GM12878 (cell line): ENCODE results near the gene PLA2G4A. TPM values are rescaled to one million over a fixed set of nuclear protein-coding genes. Genes with fewer than 3 reads are reported as not detected.
A peak's percentile ranks its signal among the peaks of the same experiment; 100 is the strongest.

Experiments used
- ATAC-seq: fragments of 200-7000 bp; cut with Tn5 transposase; 3 replicates; pipeline ENCODE4 v1.9.1; 2020; ENCODE audit warnings: mild to moderate bottlenecking, moderate library complexity
- BruUV-seq: library from RNA; stranded (reverse); fragments of 400-500 nt; replicated peaks from 2 replicates; lab custom pipeline; 2021; lab: Mats Ljungman, UMichigan
- CTCF ChIA-PET: fragments of 300-600 bp; sonication (Branson Sonifier 250); formaldehyde crosslinking; extraction: SDS; loops from one replicate; lab custom pipeline; 2021; ENCODE audit warnings: inconsistent platforms; lab: Yijun Ruan, JAX
- POLR2A ChIA-PET: fragments of 350-600 bp; formaldehyde crosslinking; extraction: SDS; loops from one replicate; lab custom pipeline; 2021; ENCODE audit warnings: inconsistent platforms; lab: Charles Lee
- RAD21 ChIA-PET: fragments of 300-600 bp; sonication (Branson Sonifier 250); formaldehyde crosslinking; loops from one replicate; lab custom pipeline; 2023; ENCODE audit warnings: antibody characterized with exemption; ENCODE audit not compliant: unreplicated experiment; lab: Charles Lee
- SMC1A ChIA-PET: fragments of 300-600 bp; sonication (Branson Sonifier 250); formaldehyde crosslinking; loops from one replicate; lab custom pipeline; 2023; ENCODE audit not compliant: unreplicated experiment, uncharacterized antibody; lab: Charles Lee
- DNase-seq: peaks from one replicate; pipeline ENCODE4 v3.0.0-alpha.2; 2011; ENCODE audit warnings: low read depth, low spot score
- FAIRE-seq: peaks from 3 replicates; lab custom pipeline; 2011; peaks lifted over from hg19 to GRCh38; lab: Jason Lieb, UNC
- H2AFZ ChIP-seq: 2 replicates; pipeline ENCODE4 v1.6.0; 2011; ENCODE audit warnings: low read depth, low read length, control low read depth; ENCODE audit not compliant: control insufficient read depth
- H3K27ac ChIP-seq: 2 replicates; pipeline ENCODE4 v1.5.1; 2011; ENCODE audit warnings: control low read depth; ENCODE audit not compliant: control insufficient read depth, insufficient read depth
- H3K27me3 ChIP-seq, 2 experiments: replicated peaks in 1 of 2; 2 replicates each; pipeline versions ENCODE4 v1.6.0 to v1.6.1; 2011; ENCODE audit warnings: low read length in 1 of 2; ENCODE audit not compliant: control insufficient read depth in 2 of 2, insufficient read depth in 2 of 2
- H3K36me3 ChIP-seq, 2 experiments: 2 replicates each; pipeline ENCODE4 v1.5.1; 2011; ENCODE audit warnings: low read length in 1 of 2; ENCODE audit not compliant: control insufficient read depth in 2 of 2, insufficient read depth in 2 of 2
- H3K4me1 ChIP-seq: 2 replicates; pipeline ENCODE4 v1.6.1; 2011; ENCODE audit warnings: mild to moderate bottlenecking, low read length, moderate library complexity, mixed read lengths; ENCODE audit not compliant: control insufficient read depth, insufficient read depth
- H3K4me2 ChIP-seq: 2 replicates; pipeline ENCODE4 v1.6.0; 2011; ENCODE audit warnings: control low read depth; ENCODE audit not compliant: control insufficient read depth, insufficient read depth
- H3K4me3 ChIP-seq: fragments of 200-600 bp; sonication (generic); 2 replicates; pipeline ENCODE4 v1.5.1; 2016
- H3K79me2 ChIP-seq: 2 replicates; pipeline ENCODE4 v1.6.0; 2011; ENCODE audit warnings: low read length; ENCODE audit not compliant: control insufficient read depth, insufficient read depth
- H3K9ac ChIP-seq: 2 replicates; pipeline ENCODE4 v1.8.0; 2011; ENCODE audit warnings: low read length, control low read depth, mixed read lengths; ENCODE audit not compliant: control insufficient read depth, insufficient read depth
- H3K9me3 ChIP-seq: replicated peaks from 3 replicates; pipeline ENCODE4 v1.5.1; 2011; ENCODE audit warnings: mild to moderate bottlenecking, low read length; ENCODE audit not compliant: control insufficient read depth, insufficient read depth
- H4K20me1 ChIP-seq: 2 replicates; pipeline ENCODE4 v1.6.0; 2011; ENCODE audit not compliant: control insufficient read depth, insufficient read depth
- ATF7 ChIP-seq: fragments of 450-650 bp; IDR thresholded peaks from 2 replicates; pipeline ENCODE4 v1.6.1; 2016; ENCODE audit warnings: low read depth, mild to moderate bottlenecking
- BRCA1 ChIP-seq: IDR thresholded peaks from 2 replicates; pipeline ENCODE4 v1.6.1; 2011; ENCODE audit warnings: low read depth, low read length, improper control_type of control experiment
- CTCF ChIP-seq, 3 experiments: IDR thresholded peaks in 2 of 3; conservative IDR thresholded peaks in 1 of 3; 2 replicates each; pipeline ENCODE4 v1.5.1; 2011; ENCODE audit warnings: low read depth in 3 of 3, low read length in 3 of 3, mild to moderate bottlenecking in 3 of 3, control low read depth in 2 of 3, moderate library complexity in 2 of 3, inconsistent platforms in 1 of 3, mixed read lengths in 1 of 3; ENCODE audit not compliant: control insufficient read depth in 2 of 3, insufficient read depth in 1 of 3; ENCODE audit errors: extremely low read depth in 1 of 3
- ELK1 ChIP-seq: IDR thresholded peaks from 2 replicates; pipeline ENCODE4 v1.6.1; 2012; ENCODE audit warnings: low read depth, low read length, improper control_type of control experiment
- GATAD2B ChIP-seq: fragments of 450-650 bp; conservative IDR thresholded peaks from 2 replicates; pipeline ENCODE4 v1.6.1; 2017; ENCODE audit warnings: low read depth, mild to moderate bottlenecking, moderate library complexity
- HDAC6 ChIP-seq: fragments of 200-600 bp; sonication (generic); IDR thresholded peaks from one replicate; pipeline ENCODE4 v1.8.0; 2017; ENCODE audit warnings: antibody characterized with exemption; ENCODE audit not compliant: unreplicated experiment
- RAD21 ChIP-seq: IDR thresholded peaks from 2 replicates; pipeline ENCODE4 v1.6.1; 2011; ENCODE audit warnings: mild to moderate bottlenecking, low read depth, low read length, moderate library complexity; ENCODE audit not compliant: insufficient read depth
- RB1 ChIP-seq: fragments of 450-650 bp; formaldehyde crosslinking; IDR thresholded peaks from 2 replicates; pipeline ENCODE4 v1.6.1; 2017; ENCODE audit warnings: mild to moderate bottlenecking, borderline replicate concordance
- SMC3 ChIP-seq: IDR thresholded peaks from 2 replicates; pipeline ENCODE4 v1.6.1; 2011; ENCODE audit warnings: low read length, improper control_type of control experiment, borderline replicate concordance
- TCF3 ChIP-seq: IDR thresholded peaks from 2 replicates; pipeline ENCODE4 v1.6.1; 2012; ENCODE audit warnings: low read depth, mild to moderate bottlenecking, low read length, borderline replicate concordance; ENCODE audit not compliant: insufficient read depth
- WGBS: methylation state at CpG from one replicate; pipeline ENCODE4 v1.1.6; 2016; ENCODE audit warnings: low lambda C conversion rate; ENCODE audit not compliant: insufficient replicate concordance, insufficient coverage; ENCODE audit errors: missing lambda C conversion rate; 5-methylcytosine and 5-hydroxymethylcytosine counted together
- in situ Hi-C: fragments of 300-500 bp; cut with MboI; formaldehyde crosslinking; loops from 9 replicates; pipeline ENCODE4 v1.14.3; 2018; ENCODE audit warnings: mixed read lengths
- intact Hi-C: fragments of 100-400 bp; cut with micrococcal nuclease; formaldehyde crosslinking; loops from one replicate; pipeline ENCODE4 v1.14.2; 2022; ENCODE audit not compliant: unreplicated experiment
- polyA plus RNA-seq, 11 experiments: library from polyadenylated mRNA; depleted of rRNA in 4 of 11; unstranded in 6 of 11; stranded (reverse) in 5 of 11; fragments of >200 nt; fragmentation: Nextera tagmentation in 4 of 11; fragmentation: Illumina TruSeq in 1 of 11; extraction: Ambion mirVana in 4 of 11; extraction: Trizol in 1 of 11; gene quantifications; 1 replicate in 1 of 11; 2 replicates in 10 of 11; pipeline versions ENCODE4 v1.2.1 to v1.2.3, GENCODE V29; 2011 to 2016; ENCODE audit warnings: inconsistent platforms in 2 of 11, missing spikeins in 2 of 11, low read depth in 1 of 11
- total RNA-seq, 4 experiments: library from RNA; depleted of rRNA in 3 of 4; stranded (reverse); fragments of >200 nt in 3 of 4; fragmentation: Illumina TruSeq in 1 of 4; extraction: Trizol in 1 of 4; gene quantifications; 2 replicates each; pipeline versions ENCODE4 v1.2.1 to v1.2.3, GENCODE V29; 2013 to 2021
- TF ChIP-seq, protein P1 (sequence below): IDR thresholded peaks from 2 replicates; pipeline ENCODE4 v1.6.1; 2011; ENCODE audit warnings: borderline replicate concordance, low read depth, mild to moderate bottlenecking, moderate library complexity, low read length; ENCODE audit not compliant: insufficient read depth, poor library complexity, severe bottlenecking

The PLA2G4A gene
- total and polyA plus RNA-seq, 10 of the 15 experiments (the other 5 are each of a cell fraction or from before 2014, with no cell fraction given) = 0.70 to 3.3 (median 1.5) TPM; not detected in 1

GRCh38 chr1:186806477-186806876, 22.3 kb upstream of the PLA2G4A start:
- Histone ChIP-seq H3K9ac (no peak overlapping the region), H3K9me3 (no peaks in the 10 kb centered on the region), H3K4me1 (peaks cover 3% of the 10 kb centered on the region), H3K4me3 (no peak overlapping the region), H2AFZ (no peak overlapping the region), H3K4me2 (no peak overlapping the region), H3K27ac (no peak overlapping the region), H3K79me2 (no peaks in the 10 kb centered on the region), H3K27me3 (no peaks in the 10 kb centered on the region), H4K20me1 (no peaks in the 10 kb centered on the region), H3K36me3 (no peaks in the 10 kb centered on the region)
- no peak for TF ChIP-seq RB1
- TF ChIP-seq BRCA1 = no peak
- no peak for TF ChIP-seq HDAC6
- TF ChIP-seq ATF7 = no peak
- no peak for TF ChIP-seq TCF3
- TF ChIP-seq CTCF (IDR thresholded peaks at IDR 0.05 in 2 of 3, conservative IDR thresholded peaks at IDR 0.05 in 1 of 3; ENCODE audit: control insufficient read depth in 2 of 3, extremely low read depth in 1 of 3, insufficient read depth in 1 of 3, low read depth in 3 of 3, low read length in 3 of 3) = peak; percentile 25 to 55 (median 49); a peak in 5 of 6 replicates
- peak; percentile 73 for TF ChIP-seq RAD21
- peak; percentile 68; the same call in 1 of the 2 replicates for TF ChIP-seq SMC3
- TF ChIP-seq, protein P1, sequence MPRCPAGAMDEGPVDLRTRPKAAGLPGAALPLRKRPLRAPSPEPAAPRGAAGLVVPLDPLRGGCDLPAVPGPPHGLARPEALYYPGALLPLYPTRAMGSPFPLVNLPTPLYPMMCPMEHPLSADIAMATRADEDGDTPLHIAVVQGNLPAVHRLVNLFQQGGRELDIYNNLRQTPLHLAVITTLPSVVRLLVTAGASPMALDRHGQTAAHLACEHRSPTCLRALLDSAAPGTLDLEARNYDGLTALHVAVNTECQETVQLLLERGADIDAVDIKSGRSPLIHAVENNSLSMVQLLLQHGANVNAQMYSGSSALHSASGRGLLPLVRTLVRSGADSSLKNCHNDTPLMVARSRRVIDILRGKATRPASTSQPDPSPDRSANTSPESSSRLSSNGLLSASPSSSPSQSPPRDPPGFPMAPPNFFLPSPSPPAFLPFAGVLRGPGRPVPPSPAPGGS = no peak
- TF ChIP-seq GATAD2B = no peak
- TF ChIP-seq ELK1 = no peak
- ChIA-PET SMC1A (interaction anchor here (1.0 to 1.5 kb wide), 5 partner anchors 11 to 324 kb away, joined by 3 to 6 read pairs (median 3); no protein-coding TSS in a partner anchor), RAD21 (interaction anchor here (0.8 to 1.3 kb wide), 5 partner anchors 192 to 402 kb away, joined by 3 to 5 read pairs (median 3); no protein-coding TSS in a partner anchor), POLR2A (no interaction called here), CTCF (interaction anchor here (0.6 to 2.8 kb wide), 9 partner anchors 22 to 402 kb away, joined by 3 to 17 read pairs (median 3); partner anchors contain the start of gene PLA2G4A)
- in situ Hi-C loops (loop anchor here (10.0 kb wide), 2 partner anchors 192 to 322 kb away; no protein-coding TSS in a partner anchor), intact Hi-C loops (loop anchor here (1.0 to 10.0 kb wide), 4 partner anchors 58 to 324 kb away; no protein-coding TSS in a partner anchor)
- no TSS peak for BruUV-seq
- DNase-seq = no peak
- ATAC-seq = peak; percentile 46; the same call in 1 of the 3 replicates
- 41% methylated on average over 3 of the region's 3 CpGs for WGBS
- FAIRE-seq = peak; percentile 31
